Measurements from ENCODE around the gene METTL9.
"Not testable (repeated sequence)": the region's sequence is repeated elsewhere in the genome, so short reads cannot be mapped to it uniquely, and the experiment has no call there.

The METTL9 gene

GRCh38 chr16:21574372-21574771 is 25.0 kb upstream of the METTL9 start:
- DNase-seq: no peak

DNA sequence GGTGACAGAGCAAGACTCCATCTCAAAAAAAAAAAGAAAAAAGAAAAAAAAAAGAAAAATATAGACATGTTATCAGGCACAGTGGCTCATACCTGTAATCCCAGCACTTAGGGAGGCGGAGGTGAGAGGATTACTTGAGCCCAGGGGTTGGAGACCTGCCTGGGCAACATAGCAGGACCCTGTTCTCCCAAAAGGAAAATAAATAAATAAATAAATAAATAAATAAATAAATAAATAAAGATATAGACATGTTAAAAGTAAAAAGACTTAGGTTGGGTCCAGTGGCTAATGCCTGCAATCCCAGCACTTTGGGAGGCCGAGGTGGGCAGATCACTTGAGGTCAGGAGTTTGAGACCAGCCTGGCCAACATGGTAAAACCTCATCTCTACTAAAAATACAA is 23.1 kb upstream of the METTL9 start:
- DNase-seq: not testable (repeated sequence)

DNA sequence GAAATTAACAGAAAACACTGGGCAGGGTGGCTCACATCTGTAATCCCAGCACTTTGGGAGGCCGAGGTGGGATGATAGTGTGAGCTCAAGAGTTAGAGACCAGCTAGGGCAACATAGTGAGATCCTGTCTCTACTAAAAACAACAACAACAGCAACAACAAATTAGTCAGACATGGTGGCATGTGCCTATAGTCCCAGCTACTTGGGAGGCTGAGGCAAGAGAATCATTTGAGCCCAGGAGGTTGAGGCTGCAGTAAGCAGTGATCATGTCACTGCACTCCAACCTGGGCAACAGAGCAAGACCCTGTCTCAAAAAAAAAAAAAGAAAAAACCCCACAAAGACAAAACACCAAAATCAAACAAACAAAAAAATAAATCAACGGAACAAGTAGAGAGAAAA is 21.9 kb upstream of the METTL9 start:
- DNase-seq: not testable (repeated sequence)

GRCh38 chr16:21578311-21578710 is 21.1 kb upstream of the METTL9 start:
- not testable (repeated sequence) for DNase-seq

- DNase-seq: not testable (repeated sequence)
These were observed 19.2 kb upstream of the METTL9 start for GRCh38 chr16:21580131-21580530.

- DNase-seq: no peak
These were observed 18.6 kb upstream of the METTL9 start for GRCh38 chr16:21580807-21581206.

DNA sequence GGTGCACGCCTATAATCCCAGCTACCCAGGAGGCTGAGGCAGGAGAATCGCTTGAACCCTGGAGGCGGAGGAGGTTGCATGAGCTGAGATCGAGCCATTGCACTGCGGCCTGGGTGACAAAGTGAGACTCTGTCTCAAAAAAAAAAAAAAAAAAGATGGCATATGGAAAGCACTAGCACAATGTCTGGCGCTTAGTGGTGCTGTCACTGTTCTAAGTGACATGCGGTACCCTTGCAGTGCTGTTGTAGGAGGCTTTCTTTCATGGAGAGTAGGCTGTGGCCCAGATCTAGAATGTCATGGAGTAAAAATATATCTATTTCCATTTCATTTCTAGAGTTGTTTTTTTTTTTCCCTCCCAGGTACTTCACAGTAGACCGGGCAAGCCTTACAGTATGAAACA is 14.6 kb upstream of the METTL9 start:
- DNase-seq: no peak

DNA sequence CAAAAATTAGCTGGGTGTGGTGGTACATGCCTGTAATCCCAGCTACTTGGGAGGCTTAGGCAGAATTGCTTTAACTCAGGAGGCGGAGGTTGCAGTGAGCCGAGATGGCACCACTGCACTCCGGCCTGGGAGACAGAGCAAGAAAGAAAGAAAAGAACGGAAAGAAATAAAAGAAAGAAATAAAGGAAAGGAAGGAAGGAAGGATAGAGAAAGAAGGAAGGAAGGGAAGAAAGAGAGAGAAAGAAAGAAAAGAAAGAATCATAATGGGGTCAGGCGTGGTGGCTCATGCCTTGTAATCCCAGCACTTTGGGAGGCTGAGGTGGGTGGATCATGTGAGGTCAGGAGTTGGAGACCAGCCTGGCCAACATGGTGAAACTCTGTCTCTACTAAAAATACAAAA is 10.8 kb upstream of the METTL9 start:
- not testable (repeated sequence) for DNase-seq

- DNase-seq: no peak
These were observed 9.8 kb upstream of the METTL9 start for GRCh38 chr16:21589551-21589950.

GRCh38 chr16:21590287-21590686 is 9.1 kb upstream of the METTL9 start:
- no peak for DNase-seq

GRCh38 chr16:21590796-21591195 is 8.6 kb upstream of the METTL9 start:
- DNase-seq: no peak

GRCh38 chr16:21592191-21592590 is 7.2 kb upstream of the METTL9 start:
- DNase-seq: no peak

GRCh38 chr16:21593530-21594289 is 5.7 kb upstream of the METTL9 start:
- DNase-seq: peak in 1 of 5 experiments; percentile 18

DNA sequence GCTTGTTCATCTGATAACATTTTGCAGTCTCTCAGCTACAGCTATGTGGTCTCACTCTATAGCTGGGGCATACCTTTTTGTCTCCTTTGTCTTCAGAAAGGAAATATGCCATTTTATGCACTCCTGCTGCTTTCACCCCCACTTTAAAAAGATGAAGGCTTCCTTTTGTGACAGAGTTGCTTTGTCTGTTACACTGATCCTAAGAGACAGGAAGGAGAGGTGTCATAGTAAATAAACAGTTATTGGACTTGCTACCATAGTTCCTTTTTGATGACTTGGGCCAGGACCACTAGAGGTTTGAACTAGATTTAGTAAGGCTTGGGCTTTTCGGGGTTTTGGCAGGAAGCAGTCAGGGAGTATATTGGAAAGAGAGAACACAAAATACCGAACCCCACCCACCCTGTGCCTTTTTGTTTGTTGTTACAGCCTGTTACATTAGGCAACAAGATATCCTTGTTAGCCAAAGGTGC is 1.8 kb upstream of the METTL9 start:
- peak in 1 of 5 experiments; percentile 68 for DNase-seq

GRCh38 chr16:21598206-21598605 is 1.2 kb upstream of the METTL9 start:
- no peak for DNase-seq

DNA sequence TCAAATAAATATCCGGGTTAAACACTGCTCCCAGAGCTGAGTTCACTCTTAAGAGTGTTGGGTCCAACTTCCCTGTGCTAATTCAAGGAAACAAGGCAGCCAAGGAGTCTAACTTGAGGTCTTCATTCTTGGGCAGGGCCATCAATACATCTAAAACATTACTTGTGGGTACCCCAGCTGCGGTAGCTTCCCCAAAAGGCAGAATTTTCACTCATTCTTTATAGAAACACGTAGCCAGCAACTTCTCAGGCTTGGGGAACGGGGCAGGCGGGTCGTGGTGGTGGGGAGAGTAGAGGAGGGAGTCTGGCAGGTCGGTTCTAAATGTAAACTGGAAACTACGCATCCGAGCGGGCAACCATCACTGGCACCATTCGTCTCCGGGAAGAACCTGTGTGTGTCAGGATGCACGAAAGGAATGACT is 666 bp upstream of the METTL9 start:
- DNase-seq: peak in 1 of 5 experiments; percentile 42

DNA sequence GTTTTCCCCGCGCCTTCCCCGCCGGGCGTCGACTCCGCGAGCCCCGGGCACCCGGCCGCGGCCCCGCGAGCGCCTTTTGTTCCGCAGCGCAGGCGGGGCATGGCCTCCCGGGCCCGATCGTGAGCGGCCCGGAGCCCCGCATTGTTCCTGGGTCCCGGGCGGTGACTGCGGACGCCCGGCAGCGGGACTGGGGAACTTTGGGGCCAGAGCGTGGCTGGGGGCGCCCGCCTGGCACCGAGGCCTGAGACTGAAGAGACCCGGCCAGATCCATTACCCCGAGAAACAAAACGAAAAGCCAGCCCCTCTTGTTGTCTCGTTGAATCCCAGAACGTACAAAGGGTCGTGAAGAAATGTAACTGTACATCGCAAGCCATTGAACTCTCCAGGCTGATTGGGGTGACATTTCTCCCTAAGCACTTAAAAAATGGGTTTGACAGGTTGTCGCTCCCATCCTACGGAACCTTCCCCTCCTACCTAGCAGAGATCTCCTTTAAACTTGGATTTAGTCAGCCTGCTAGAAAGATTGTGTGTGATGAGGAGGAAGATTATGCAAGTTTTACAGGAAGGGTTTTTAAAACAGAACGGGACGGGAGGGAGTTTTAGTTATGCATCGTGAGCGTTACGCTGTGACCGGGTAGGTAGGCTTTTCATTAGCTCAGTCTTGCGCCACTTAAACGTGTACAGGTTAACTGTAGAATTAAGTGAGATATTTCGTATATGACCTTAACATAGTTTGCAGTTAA is 825 bp downstream of the METTL9 start:
- peak in 2 of 5 experiments; percentile 12 to 59 for DNase-seq

- DNase-seq: no peak
These were observed 3.4 kb downstream of the METTL9 start for GRCh38 chr16:21602785-21603184.

DNA sequence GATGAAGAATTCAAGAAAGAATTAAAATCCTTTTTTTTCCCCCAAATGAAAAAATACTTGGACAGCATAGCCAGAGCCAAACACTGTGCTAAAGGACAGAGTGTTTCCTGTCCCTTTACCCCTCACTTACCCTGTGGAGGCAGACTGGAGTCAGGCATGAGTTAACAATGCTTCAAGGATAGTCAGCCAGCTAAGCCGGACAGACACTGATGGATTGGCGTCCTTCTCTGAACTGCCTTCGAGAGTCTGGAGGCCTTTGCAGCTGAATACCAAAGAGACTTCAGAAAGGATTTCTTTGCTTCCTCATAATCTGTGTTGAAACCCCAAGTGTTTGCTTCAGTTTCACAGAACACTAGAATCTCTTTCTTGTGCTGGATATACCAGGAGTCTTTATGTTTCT is 4.6 kb downstream of the METTL9 start:
- DNase-seq: no peak

GRCh38 chr16:21605848-21606247 is 6.5 kb downstream of the METTL9 start:
- DNase-seq: not testable (repeated sequence)

- DNase-seq: peak in 1 of 5 experiments; percentile 83
These were observed 9.4 kb downstream of the METTL9 start for GRCh38 chr16:21608639-21609328.

DNA sequence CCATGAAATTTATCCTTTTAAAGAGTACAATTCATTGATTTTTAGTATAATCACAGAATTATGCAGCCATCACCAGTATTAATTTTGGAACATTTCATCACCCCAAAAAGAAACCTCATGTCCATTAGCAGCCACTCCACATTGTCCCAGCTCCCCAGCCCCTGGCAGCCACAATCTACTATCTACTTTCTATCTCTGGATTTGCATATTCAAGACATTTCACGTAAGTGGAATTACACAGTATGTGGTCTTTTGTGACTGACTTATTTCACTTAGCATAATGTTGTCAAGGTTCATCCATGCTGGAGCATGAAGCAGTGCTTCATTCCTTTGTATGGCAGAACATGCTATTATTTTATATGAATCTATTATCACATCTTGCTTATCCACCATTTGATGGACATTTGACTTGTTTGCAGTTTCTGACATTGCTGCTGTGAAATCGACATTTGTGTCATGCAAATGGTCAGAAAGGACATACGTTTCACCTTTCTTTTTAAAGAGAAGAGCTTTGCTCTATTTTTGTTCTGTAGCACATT is 10.7 kb downstream of the METTL9 start:
- no peak for DNase-seq

- no peak for DNase-seq
These were observed 11.4 kb downstream of the METTL9 start for GRCh38 chr16:21610766-21611165.
